ENCODE data around the gene PRDM16.

DNA sequence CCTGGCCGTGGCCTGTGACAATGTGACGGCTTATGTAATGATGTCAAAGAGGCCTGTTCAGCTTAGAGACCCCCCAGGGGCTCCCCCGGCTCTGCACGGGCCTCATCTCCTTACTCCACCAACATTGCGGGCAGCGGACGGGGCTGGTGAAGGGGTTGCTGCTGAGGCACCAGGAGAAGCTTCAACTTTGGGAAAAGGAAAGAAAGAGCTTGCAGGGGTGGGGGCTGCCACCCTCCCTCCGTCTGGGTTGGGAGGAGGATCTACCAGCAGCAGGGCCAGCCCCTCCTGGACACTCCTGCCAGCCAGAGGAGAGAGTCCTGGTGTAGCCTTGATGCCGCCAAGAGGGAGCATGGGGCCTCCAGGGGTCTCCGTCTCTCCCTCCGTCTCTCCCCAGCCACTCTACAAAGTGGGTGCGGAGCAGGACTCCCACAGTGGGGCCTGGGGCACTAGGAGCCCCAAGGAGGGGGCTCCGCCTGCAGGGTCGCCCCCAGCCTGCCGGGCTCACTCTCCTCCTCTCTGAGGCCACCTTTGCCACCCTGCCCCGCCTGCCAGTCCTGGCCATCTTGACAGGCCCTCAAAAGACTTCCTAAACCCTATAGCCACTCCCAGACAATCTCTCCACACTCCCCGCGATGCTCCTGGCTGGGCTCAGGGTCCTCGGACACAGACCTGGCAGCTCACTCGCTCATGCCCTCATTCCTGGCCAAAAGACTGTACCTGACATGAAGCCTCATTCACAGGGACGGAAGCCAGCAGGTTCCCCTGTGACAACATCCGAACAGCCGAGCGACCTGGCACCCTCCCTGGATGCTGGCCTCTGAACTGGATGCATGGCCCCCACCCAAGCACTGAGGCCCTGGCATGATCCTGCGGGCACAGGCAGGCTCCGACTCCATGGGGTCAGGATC lies 255.0 kb downstream of the PRDM16 start:
- TF ChIP-seq, protein P1, sequence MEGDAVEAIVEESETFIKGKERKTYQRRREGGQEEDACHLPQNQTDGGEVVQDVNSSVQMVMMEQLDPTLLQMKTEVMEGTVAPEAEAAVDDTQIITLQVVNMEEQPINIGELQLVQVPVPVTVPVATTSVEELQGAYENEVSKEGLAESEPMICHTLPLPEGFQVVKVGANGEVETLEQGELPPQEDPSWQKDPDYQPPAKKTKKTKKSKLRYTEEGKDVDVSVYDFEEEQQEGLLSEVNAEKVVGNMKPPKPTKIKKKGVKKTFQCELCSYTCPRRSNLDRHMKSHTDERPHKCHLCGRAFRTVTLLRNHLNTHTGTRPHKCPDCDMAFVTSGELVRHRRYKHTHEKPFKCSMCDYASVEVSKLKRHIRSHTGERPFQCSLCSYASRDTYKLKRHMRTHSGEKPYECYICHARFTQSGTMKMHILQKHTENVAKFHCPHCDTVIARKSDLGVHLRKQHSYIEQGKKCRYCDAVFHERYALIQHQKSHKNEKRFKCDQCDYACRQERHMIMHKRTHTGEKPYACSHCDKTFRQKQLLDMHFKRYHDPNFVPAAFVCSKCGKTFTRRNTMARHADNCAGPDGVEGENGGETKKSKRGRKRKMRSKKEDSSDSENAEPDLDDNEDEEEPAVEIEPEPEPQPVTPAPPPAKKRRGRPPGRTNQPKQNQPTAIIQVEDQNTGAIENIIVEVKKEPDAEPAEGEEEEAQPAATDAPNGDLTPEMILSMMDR (conservative IDR thresholded peaks at IDR 0.05; ENCODE audit: low read length) = no peak
- no peak for TF ChIP-seq EZH2phosphoT487 (IDR thresholded peaks at IDR 0.05; ENCODE audit: borderline replicate concordance, low read depth, low read length)
